ENCODE measurements around the gene TULP1.

TULP1 gene

DNA sequence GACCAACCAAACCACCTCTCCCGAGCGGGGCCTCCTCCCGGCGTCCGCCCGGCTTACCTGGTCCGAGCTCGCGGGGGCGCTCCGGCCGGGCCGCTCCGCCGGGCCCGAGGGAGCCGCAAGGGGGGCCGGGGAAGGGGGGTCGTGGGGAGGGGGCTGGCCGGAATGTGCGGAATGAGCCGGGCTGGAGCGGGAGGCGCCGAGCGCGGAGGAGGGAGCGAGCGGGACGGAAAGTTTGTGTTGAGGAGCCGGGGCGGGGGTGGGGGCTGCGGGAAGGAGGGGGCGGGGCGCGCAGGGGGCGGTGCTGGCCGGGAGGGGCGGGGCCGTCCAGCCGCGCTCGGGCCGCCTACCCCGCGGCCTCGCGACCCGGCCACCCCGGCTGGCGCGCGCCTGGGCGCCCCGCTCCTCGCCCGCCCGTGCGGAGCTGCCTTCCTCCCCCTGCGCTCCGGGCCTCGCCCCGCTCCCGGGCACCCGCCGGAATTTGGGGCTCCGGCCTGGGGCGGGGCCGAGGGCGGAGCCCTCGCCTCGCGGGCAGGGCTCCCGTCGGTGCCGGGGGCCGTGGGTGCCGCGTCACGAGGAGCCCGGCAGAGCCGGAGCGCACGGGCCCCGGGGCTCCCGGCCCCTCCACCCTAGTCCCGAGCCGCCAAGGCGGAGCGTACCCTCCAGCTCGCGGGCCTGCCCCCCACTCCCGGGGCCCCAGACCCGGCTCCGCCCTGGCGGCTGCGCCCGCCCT lies 15.7 kb downstream of the TULP1 start, which contains the start of gene TEAD3:
TSS of gene TEAD3 (minus strand) at position 239 of the 730 bp plus-strand sequence.
- DNase-seq (ENCODE audit: low spot score): peak; percentile 65

DNA sequence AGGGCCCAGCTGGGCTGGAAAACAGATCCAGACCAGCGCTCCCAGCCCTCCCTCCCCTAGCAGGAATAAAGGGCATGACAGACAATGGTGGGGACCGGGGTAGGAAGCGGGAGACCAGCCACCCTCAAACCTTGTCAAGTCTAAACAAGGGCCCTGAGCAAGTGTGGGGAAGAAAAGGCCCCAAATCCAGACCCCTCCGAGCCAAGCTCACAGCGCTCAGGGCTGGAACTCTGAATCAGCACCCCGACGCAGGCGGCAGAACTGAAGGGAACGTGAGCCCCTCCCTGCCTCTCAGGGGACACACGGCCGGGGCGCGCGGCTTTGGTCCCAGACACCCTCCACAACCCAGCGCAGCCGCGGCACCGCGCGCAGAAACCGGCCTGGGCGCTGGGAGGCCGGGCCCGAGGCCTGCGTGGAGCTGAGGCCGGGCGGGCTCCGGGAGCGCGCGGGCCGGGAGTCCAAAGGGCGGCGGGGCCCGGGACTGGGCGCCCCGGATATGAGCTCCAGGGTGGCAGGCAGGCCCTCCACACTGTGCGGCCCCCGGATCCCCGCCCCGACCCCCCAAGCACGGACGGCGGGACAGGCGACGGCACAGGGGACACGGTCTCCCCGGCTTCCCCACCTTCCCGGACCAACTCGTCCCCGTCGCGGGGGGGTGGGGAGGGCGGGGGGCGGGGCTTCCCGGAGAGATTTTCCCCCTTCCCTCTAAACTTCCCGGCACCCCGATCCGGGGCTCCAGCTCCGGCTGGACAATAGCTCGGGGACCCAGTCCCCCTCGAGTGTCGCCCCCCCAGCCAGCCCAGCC lies 16.5 kb downstream of the TULP1 start:
- DNase-seq (ENCODE audit: low spot score): peak; percentile 42

DNA sequence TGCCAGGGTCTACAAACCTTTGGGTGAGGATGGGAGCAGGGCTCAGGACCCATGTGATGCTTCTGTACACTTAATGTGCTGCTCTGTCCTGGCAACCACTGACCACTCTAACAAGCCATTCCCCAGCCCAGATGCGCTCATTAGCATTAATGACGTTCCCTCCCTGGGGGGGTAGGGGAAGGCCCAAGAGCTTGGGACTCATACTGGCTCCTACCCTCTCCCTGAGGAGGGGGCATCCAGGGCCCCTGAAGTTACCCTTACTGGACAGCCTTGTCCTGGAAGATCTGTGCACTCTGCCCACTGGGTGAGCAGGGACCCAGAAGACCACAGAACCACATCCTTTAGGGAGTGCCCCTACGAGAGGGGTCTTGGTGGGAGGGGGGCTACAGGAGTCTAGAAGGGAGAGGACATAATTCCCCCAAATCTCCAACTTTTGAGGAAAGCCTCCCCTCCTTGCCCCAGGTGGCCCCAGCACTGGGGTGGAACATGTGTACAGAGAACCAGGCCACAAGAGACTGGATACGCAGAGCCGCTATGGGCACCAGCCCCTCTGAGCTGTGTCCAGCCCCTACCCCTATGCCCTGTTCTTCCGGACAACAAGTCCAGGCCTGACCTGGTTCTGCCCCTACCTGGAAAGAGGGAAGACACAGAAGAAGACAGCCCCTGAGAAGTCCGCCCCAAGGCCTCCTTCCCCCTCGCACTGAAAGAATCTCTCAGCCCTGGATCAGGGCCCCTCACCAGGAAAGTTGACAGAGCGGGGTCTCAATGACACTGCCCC lies 17.2 kb downstream of the TULP1 start:
- no peak for DNase-seq (ENCODE audit: low spot score)

DNA sequence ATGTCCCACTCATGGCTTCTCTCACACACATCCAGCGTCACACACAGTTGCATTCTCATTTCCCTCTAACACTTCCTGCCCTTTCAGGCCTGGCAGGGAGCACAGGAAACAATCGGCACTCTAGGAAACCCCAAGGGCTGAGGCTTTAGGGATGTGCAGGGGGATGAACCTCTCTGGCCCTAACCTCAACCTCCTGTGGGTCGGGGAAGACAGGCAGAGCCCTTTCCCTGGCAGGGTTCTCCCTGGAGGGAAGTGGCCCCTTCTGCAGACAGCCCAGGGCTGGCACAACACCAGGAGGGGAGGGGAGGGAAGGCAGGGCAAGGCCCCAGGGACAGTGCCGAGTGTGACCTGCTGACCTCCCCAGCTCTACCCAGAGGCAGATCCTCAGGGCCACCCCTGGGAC lies 18.5 kb downstream of the TULP1 start:
- DNase-seq (ENCODE audit: low spot score): peak; percentile 22

DNA sequence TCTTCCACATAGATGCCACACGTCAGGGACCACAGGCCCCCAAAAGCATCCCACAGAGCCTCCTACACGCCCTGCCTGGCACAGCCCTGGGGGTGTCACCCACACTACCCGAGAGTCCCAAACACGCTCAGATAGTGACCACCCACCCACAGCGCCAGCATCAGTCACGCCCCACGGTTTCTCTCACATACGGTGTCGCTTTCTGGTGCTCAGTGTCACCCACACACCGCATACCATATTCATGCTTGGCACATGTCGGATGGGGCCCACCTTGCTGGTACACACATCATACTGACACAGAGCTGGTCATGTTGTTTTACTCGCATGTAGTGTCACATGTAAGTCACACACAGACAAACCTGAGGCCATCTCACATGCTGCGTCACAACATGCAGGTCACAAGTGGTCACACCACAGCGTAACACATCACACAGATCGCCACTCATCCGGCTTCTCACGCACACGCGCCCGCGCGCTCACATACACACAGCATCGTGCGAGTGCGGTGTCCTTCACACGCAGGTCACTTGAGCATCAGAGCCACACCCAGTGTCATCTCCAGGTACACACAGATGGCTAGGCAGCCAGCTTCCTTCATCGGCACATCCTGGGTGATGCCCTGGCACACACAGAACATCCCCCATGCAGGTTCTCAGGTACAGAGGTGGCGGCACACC lies 19.3 kb downstream of the TULP1 start:
- no peak for DNase-seq (ENCODE audit: low spot score)

DNA sequence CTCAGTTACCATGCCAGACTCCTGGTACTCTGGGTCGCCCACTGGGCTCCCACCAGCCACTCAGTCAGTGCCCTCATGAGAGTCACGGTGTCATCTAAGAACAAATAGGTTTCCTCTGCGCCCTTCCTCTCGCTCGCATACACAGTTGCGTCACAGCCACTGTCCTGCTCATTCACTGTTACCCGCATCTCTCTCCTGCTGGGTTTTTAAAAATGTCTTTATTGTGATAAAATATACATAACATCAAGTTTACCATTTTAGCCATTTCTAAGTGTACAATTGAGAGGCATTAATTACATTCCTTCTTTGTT lies 19.8 kb downstream of the TULP1 start:
- DNase-seq (ENCODE audit: low spot score): no peak

DNA sequence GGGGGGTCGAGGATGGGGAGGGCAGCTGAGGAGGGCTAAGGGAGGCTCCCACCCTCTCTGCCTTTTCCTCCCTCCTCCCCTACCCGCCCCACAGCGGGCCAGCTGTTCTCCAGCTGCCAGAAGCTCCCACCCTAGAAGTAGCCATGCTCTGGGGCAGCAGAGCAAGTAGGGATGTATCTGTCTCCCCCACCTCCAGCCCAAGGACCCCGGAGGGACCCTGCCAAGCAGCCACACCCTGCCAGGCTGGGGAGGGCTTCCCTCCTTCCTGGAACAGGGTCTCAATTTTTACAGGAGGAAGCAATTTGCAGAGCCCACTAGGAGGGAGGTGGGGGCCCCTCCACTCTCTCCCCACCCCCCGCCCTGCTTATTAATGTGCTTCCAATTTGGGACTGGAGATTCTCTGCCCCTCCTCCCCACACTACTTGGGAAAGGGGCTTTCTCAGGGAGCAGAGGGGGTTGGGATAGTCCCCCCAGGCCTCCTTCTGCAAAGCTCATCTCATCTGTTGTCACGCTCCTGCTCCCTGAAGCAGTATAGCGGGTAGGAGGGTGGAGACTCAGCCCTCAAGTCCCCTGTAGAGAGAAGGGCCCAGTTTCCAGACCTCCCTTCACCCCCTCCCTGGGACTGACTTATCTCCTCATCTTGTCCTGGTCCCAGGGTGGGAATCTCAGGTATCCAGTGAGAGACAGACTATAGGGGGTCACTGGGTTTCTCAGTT lies 20.3 kb downstream of the TULP1 start:
- no peak for DNase-seq (ENCODE audit: low spot score)

DNA sequence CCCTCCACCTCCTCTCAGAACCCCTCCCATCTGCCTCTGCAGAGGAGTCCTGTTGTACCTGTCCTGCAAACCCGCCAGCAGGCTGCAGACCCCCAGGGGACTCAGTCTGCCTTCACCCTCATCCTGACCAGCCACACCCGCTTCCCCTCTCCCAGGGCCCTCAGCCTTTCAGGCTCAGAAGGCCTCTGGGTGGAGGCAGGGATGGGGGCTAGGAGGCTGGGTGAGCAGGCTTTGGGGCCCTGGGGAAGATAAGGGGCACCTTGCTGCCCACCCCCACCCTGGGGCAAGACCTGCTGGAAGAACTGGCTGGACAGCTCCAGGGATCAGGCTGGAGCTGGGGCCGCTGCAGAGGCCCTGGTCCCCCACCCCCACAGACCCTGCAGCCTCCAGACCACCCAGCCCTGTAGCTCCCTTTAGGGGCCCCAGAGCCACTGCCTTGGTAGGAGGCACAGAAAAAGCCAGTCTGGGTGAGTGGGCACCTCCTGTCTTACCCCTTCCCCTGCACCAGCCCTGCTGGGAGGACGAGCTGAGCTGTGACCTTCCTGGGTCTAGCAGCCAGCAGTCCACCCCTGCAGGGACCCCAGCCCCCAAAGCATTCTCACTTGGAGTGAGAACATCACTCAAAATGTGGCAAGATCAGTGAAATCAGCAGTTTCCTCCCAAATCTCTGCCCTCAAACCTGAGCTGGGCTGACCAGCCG lies 21.0 kb downstream of the TULP1 start:
- DNase-seq (ENCODE audit: low spot score): no peak

DNA sequence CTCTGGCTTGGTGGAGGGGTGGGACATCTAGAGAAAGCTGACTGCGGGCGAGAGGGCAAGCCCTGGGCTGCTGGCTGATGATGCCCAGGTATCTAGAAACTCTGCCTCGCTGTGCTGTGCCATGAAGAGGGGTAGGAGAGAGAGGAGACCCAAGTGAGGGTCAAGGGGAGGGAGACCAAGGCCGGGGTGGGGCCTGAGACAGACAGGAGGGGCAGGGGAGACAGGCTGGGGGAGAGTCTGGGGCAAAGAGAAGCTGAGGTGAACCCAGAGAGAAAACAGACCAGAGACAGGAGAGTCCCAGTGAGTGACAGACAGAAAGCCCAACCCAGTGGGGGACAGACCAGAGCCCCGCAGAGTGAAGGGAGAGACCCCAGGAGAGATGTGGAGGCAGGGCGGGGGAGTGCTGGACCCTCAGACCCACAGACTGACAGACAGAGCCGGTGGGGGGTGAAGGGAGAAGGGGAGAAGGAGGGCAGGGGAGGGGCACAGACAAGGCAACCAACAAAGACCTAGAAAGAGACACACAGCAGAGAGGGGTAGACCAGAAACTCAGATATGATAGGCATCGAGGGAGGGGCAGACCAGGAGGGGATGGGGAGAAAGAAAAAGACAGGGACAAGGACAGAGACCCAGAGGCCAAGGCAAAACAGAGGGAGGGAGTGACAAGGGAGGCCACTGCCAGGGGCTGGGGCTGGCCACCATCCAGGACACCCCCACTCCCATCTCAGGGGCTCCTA lies 21.7 kb downstream of the TULP1 start:
- DNase-seq (ENCODE audit: low spot score): no peak

DNA sequence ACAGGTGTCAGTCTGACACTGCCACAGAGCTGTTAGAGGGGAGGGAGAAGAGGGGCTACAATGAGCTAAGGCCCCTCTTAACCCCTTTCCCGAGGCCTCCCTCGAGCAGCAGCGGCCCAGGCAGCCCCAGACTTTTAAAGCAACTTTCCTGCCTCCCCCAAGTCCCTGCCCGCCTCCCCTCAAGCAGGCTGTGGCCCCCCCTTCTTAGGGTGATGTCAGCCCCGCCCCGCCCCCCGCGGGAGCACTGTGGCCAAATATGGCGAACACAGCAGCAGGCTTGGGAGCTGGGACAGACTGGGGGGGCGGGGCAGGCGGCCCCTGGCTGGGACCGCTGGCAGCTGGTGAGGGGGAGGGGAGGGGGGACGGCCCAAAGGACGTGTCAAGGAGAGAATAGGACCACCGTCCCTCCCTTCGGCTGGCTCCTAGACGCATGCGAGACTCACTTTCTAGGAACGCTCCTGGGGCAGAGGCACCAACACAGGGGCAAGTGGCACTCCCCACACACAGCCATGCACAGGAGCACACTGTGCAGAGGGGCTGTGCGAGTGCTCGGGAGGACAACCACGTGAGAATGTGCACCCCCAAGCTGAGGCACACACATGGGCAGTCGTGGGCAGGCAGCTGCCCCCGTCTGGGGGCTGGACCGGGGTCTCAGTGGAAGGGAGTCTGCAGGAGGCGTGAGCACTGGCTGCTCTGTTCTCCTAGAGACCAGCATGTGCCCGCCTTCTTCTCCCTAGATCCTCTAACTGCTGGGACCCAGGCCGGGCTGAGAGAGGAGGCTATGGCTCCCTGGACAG lies 22.5 kb downstream of the TULP1 start:
- DNase-seq (ENCODE audit: low spot score): no peak

DNA sequence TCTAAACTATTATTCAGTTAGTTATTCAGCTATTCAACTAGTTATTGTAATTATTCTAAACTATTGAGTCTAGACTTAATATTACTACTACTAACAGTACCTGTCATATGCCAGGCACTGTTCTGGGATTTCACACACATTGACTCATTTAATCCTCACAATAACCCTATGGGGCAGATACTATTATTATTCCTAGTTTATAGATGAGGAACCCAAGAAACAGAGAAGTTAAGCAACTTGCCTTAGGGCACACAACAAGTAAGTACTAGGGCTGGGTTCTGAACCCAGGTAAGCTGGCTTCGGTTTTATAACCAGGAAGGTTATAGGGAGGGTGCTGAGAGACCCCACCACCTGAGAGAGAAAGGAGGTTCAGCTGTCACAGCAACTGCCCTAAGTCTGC lies 23.6 kb downstream of the TULP1 start:
- no peak for DNase-seq (ENCODE audit: low spot score)

DNA sequence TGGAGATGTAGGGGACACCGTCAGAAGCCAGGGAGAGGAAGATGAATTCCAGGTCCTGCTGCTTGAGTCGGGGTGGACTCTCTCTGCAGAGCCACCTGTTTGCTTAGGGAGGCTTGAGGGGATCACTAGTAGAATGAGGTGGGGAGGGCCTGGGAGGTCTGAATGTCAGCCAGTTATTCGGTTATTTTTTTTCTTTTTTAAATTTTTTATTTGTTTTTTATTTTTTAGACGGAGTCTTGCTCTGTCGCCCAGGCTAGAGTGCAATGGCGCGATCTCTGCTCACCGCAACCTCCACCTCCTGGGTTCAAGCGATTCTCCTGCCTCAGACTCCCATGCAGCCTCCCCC lies 24.2 kb downstream of the TULP1 start:
- DNase-seq (ENCODE audit: low spot score): no peak

DNA sequence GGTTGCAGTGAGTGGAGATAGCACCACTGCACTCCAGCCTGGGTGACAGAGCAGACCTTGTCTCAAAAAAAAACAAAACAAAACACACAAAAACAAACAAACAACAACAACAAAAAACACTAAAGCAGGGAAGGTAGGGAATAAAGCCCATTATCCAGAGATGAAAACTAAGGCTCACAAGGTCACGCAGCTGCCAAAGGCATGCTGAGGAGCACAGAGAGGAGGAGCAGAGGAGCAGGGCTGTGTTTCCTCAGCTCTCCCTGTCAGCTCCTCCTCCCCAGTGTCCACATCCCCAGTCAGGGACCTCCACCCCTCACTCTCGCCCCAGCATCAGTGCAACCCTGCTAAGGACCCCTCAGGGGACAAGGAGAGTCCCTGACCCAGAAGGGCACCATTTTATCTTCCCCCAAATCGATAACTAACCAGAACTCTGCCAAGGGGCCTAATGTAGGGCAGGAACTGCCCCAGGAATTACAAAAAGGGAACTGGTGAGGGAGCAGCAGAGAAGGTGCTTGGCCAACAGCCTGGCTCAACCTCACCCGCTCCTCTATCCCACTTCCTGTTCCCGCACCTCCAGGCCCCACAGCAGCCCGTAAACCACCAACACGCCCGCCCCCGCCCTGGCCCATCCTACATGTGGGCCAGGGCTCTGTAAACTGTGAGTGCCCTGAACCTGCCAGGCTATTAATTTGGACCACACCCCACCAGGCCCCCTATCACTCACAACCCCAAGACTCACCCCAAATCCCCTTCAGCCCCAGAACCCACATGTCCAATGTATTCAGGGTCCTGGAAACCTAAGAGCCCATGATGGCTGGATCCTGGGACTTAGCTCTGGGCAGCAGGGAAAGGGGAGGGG lies 24.8 kb downstream of the TULP1 start:
- DNase-seq (ENCODE audit: low spot score): no peak

DNA sequence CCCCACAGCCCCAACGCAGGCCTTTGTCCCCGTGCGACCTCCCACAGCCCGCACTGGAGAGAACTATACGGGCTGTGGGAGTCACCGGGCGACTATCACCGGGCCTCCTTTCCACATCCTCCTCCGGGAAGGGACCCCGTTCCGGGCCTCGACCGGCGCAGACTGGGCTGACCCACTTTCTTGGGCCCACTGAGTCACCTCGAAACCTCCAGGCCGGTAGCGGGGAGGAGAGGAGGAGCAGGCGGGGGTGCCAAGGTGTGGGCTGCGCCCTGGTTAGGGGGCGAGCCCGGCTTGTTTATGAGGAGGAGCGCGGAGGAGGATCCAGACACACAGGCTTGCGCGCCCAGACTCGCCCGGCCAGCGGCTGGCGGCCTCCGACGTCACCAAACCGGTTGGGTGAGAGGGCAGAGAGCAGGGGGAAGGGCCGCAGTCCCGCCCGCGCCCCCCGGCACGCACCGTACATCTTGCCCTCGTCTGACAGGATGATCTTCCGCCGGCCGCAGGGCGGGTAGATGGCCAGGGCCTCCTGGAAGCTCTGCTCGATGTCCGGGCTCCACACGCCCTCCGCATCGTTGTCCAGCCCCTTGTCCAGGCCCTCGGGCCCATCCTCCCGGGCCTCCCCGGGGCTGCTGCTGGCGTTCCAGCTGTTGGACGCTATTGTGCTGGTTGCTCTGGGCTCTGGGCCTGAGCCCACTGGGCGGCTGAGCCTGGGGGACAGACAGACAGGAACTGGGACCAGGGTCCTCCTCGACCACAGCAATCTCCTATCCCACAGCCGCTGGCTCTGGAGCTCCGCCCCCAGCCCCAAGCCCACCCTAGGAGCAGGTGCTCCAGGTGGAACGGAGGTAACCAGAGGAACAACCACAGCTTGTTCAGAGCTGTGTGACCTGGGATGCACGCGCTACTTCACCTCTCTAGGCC lies 26.4 kb downstream of the TULP1 start:
- peak; percentile 43 for DNase-seq (ENCODE audit: low spot score)

DNA sequence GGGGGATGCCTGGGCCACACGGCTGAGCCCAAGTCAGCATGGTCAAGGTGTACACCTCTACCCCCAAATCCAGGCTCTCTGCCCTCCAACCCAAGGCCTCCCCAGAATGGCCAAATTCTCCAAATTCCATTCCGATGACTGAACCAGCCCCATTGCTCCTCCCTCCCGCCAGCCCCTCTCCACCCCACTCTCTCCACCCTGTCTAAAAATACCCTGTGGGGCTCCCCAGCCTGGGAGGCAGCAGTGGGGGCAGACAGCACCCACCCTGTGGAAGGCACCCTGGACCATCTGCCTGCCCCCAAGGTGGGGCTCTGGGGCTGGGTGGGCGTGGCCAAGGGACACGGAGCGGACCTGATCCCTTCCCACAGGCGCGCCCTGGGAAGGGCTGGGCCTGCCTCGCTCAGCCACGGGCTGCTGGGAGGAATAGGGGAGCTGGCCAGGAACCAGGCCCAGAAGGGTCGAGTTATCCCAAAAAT lies 27.3 kb downstream of the TULP1 start:
- DNase-seq (ENCODE audit: low spot score): peak; percentile 55

DNA sequence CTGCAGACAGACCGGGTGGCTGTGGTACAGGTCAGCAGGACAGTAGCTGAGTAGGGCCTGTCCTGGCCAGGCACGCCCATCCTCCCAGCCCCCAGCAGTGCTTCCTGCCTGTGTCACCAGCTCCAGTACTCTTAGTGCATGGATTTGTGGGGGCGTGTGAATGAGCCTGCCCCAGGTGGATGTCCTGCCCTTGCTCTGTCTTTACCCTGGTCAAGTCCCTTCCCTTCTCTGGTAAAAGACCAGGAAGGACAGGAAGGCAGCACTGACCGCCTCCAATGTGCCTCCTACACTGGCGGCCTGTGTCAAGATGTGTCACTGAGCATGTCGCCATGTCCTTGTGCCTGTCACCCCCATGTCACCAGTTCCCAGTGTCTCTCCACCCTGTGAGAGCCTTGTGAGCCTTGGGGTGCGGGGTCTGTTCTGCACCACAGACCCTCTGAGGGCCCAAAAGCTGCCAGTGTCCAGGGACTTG lies 27.7 kb downstream of the TULP1 start:
- peak; percentile 77 for DNase-seq (ENCODE audit: low spot score)

Data from kidney tubule cell (primary cell).